ENCODE measurements around the gene MEGF11.

The MEGF11 gene

GRCh38 chr15:66238318-66238717 lies 15.2 kb downstream of the MEGF11 start:
- H3K9me3 Mint-ChIP-seq, result no peaks in the 10 kb centered on the region
- no peaks in the 10 kb centered on the region for H3K36me3 Mint-ChIP-seq (ENCODE audit: low read depth)
- no peak overlapping the region for H3K4me3 Mint-ChIP-seq
- no peaks in the 10 kb centered on the region for H3K4me1 Mint-ChIP-seq (ENCODE audit: low read depth)
- DNase-seq (ENCODE audit: low spot score), result no peak
- H3K27me3 Mint-ChIP-seq (ENCODE audit: low read depth), result peaks cover 19% of the 10 kb centered on the region
- H3K27ac Mint-ChIP-seq, result no peak overlapping the region

DNA sequence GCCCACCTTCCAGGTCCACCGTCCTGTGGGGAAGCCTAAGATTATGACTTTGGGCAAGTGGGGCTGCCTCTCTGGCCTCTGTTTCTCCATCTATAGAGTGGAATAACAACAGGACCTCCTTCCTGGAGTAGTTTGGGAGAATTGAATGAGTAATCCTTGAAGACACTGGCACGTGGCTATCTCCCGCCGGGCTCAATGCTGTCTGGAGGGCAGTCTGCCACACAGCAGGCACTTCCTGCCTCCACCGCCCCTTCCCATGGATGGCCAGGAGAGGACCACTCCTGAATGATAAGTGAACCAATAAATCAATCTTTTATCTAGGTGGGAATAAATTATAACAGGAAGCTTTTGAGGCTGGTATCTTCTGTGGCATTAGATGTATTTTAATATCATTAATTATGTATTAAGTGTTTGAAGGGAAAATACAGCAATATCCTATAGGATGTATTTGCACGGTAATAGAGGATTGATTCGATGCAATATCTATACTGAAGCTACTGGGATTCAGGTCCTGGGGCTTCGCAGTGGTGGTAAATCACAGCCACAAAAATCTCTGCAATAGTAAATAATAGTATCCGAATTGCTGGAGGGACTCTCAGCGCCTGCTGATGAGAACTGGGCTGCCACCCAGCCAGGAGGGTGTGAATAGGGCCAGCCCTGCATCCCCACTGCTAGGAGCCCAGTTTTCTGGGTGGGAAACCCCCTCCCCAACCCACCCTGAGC lies 15.9 kb downstream of the MEGF11 start:
- no peaks in the 10 kb centered on the region for H3K9me3 Mint-ChIP-seq
- no peak overlapping the region for H3K4me3 Mint-ChIP-seq
- H3K27ac Mint-ChIP-seq, result no peak overlapping the region
- no peak for DNase-seq (ENCODE audit: low spot score)
- H3K4me1 Mint-ChIP-seq (ENCODE audit: low read depth), result no peaks in the 10 kb centered on the region
- no peaks in the 10 kb centered on the region for H3K36me3 Mint-ChIP-seq (ENCODE audit: low read depth)
- H3K27me3 Mint-ChIP-seq (ENCODE audit: low read depth), result peaks cover 18% of the 10 kb centered on the region

GRCh38 chr15:66236806-66237375 lies 16.7 kb downstream of the MEGF11 start:
- no peak overlapping the region for H3K27ac Mint-ChIP-seq
- H3K36me3 Mint-ChIP-seq (ENCODE audit: low read depth), result no peaks in the 10 kb centered on the region
- H3K4me1 Mint-ChIP-seq (ENCODE audit: low read depth), result no peaks in the 10 kb centered on the region
- peaks cover 16% of the 10 kb centered on the region for H3K27me3 Mint-ChIP-seq (ENCODE audit: low read depth)
- no peaks in the 10 kb centered on the region for H3K9me3 Mint-ChIP-seq
- H3K4me3 Mint-ChIP-seq, result no peak overlapping the region
- DNase-seq (ENCODE audit: low spot score), result no peak

GRCh38 chr15:66235866-66236265 lies 17.7 kb downstream of the MEGF11 start:
- Mint-ChIP-seq H3K9me3 (no peaks in the 10 kb centered on the region), H3K4me1 (ENCODE audit: low read depth) (no peaks in the 10 kb centered on the region), H3K27ac (no peak overlapping the region), H3K36me3 (ENCODE audit: low read depth) (no peaks in the 10 kb centered on the region), H3K4me3 (no peak overlapping the region), H3K27me3 (ENCODE audit: low read depth) (peaks cover 12% of the 10 kb centered on the region)
- no peak for DNase-seq (ENCODE audit: low spot score)

GRCh38 chr15:66234798-66235197 lies 18.8 kb downstream of the MEGF11 start:
- H3K27me3 Mint-ChIP-seq (ENCODE audit: low read depth), result peaks cover 10% of the 10 kb centered on the region

GRCh38 chr15:66233487-66234415 lies 19.8 kb downstream of the MEGF11 start:
- H3K36me3 Mint-ChIP-seq (ENCODE audit: low read depth), result no peaks in the 10 kb centered on the region
- H3K27me3 Mint-ChIP-seq (ENCODE audit: low read depth), result peaks cover 12% of the 10 kb centered on the region
- no peak overlapping the region for H3K27ac Mint-ChIP-seq
- no peak for DNase-seq (ENCODE audit: low spot score)
- H3K4me3 Mint-ChIP-seq, result no peak overlapping the region
- H3K4me1 Mint-ChIP-seq (ENCODE audit: low read depth), result no peaks in the 10 kb centered on the region
- no peaks in the 10 kb centered on the region for H3K9me3 Mint-ChIP-seq

More at GRCh38 chr15:66234798-66235197, 18.8 kb downstream of the MEGF11 start:
- Mint-ChIP-seq H3K9me3 (no peaks in the 10 kb centered on the region), H3K27ac (no peak overlapping the region), H3K4me3 (no peak overlapping the region), H3K4me1 (ENCODE audit: low read depth) (no peaks in the 10 kb centered on the region), H3K36me3 (ENCODE audit: low read depth) (no peaks in the 10 kb centered on the region)
- no peak for DNase-seq (ENCODE audit: low spot score)

GRCh38 chr15:66232267-66232625 lies 21.3 kb downstream of the MEGF11 start:
- Mint-ChIP-seq H3K27me3 (ENCODE audit: low read depth) (peaks cover 10% of the 10 kb centered on the region), H3K36me3 (ENCODE audit: low read depth) (no peaks in the 10 kb centered on the region), H3K4me3 (no peak overlapping the region), H3K4me1 (ENCODE audit: low read depth) (no peaks in the 10 kb centered on the region), H3K27ac (no peak overlapping the region), H3K9me3 (no peaks in the 10 kb centered on the region)
- no peak for DNase-seq (ENCODE audit: low spot score)

- no peak overlapping the region for H3K27ac Mint-ChIP-seq
- peaks cover 10% of the 10 kb centered on the region for H3K27me3 Mint-ChIP-seq (ENCODE audit: low read depth)
- H3K4me1 Mint-ChIP-seq (ENCODE audit: low read depth), result no peaks in the 10 kb centered on the region
These were observed 21.9 kb downstream of the MEGF11 start for GRCh38 chr15:66231394-66232266.

DNA sequence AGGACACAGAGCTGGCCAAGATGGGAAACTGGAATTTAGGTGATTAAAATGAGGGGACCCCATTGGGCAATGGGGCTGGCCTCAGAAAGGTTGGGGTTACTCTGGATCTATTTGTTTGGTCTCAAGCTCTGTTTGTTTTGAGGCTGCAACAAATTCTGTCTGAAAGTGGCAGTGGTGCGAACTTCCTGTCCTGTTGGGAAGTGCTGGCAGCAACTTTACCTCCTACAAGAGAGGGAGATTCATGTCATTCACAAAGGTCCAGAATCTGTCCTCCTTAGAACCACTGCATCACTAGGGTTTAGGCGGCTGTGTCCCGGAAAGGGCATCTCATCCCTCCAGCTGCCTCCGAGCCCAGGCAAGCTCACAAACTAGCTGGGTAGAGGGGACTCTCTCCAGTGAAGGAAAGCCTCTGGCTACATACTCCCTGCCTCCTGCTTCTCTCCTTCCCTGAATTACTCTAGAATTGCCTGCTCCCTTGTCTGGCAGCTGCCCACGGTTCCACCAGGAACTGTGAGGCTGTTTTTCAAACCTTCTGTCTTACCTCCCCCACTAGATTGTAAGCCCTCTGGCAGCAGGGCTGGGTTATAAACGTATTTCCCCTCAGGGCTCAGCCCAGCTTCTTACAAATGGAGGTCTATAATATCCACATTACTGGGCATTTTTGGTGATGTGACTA lies 23.6 kb downstream of the MEGF11 start:
- Mint-ChIP-seq H3K4me3 (no peak overlapping the region), H3K36me3 (ENCODE audit: low read depth) (no peaks in the 10 kb centered on the region), H3K4me1 (ENCODE audit: low read depth) (no peaks in the 10 kb centered on the region), H3K27me3 (ENCODE audit: low read depth) (peaks cover 2% of the 10 kb centered on the region), H3K27ac (no peak overlapping the region), H3K9me3 (no peaks in the 10 kb centered on the region)
- DNase-seq (ENCODE audit: low spot score), result no peak

More at GRCh38 chr15:66231394-66232266, 21.9 kb downstream of the MEGF11 start:
- Mint-ChIP-seq H3K4me3 (no peak overlapping the region), H3K36me3 (ENCODE audit: low read depth) (no peaks in the 10 kb centered on the region), H3K9me3 (no peaks in the 10 kb centered on the region)
- DNase-seq (ENCODE audit: low spot score), result no peak

DNA sequence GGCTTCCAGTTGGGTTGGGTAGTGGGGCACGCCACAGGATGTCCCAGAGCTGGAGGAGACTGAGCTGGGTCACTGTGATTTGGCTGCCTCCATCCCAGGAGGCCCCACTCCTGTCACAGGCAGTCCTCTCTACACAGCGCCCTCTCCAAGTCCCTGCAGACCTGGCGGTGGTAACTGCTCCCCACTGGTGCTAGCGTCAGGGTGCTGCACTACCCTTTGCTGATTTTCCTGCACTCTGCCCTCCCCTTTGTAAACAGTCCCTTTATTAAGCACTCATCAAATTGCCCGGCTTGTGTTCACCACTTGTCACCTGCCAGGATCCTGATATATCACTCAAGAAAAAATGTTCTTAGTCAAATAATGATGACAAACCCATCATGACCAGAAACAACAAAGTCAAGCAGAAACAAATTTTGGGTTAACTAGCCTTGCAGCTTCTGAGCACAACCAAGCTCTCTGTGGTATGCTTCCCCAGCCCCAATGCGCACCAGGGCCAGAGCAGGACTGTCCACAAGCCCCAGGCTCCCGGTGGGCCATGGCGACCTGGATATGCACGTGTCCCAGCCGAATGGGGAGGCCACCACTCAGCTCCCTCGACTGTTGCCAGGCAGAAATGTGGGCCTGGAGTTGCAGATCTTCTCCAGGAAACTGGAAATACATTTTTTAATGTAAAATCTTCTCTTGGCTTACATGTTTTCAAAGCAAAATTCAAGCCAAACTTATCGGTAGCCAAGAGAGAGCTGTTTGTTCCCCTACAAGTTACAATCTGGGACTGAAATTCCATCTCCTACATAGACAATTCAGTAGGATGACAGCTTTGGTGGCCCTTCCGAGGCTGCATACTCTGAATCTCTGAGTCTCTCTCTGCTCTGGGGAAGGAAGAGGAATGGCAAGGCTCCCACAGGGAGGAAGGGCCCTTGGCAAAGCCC lies 24.5 kb downstream of the MEGF11 start:
- Mint-ChIP-seq H3K27me3 (ENCODE audit: low read depth) (peaks cover 2% of the 10 kb centered on the region), H3K27ac (no peak overlapping the region), H3K9me3 (no peaks in the 10 kb centered on the region), H3K4me1 (ENCODE audit: low read depth) (no peaks in the 10 kb centered on the region), H3K36me3 (ENCODE audit: low read depth) (no peaks in the 10 kb centered on the region), H3K4me3 (no peak overlapping the region)
- DNase-seq (ENCODE audit: low spot score), result no peak

DNA sequence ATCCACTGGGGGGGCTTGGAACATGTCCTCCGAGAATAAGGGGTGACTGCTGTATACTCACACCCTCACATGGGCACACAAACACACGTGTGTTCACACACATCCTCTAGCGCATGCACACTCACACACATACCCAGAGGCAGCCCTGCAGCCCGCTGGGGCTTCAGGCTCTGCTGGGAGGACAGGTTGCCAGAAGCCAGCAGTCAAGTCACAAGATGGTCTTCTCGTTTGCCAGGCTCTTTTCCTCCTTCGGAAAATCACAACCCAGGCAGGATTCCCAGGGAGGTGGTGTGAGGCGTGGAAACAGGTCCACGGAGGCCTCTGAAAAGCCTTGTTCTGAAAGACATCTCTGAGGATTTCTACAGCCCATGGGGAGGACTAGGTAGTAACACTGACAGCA lies 26.8 kb downstream of the MEGF11 start:
- Mint-ChIP-seq H3K27me3 (ENCODE audit: low read depth) (peaks cover 6% of the 10 kb centered on the region), H3K36me3 (ENCODE audit: low read depth) (no peaks in the 10 kb centered on the region), H3K4me1 (ENCODE audit: low read depth) (no peaks in the 10 kb centered on the region), H3K4me3 (no peak overlapping the region), H3K27ac (no peak overlapping the region), H3K9me3 (no peaks in the 10 kb centered on the region)
- no peak for DNase-seq (ENCODE audit: low spot score)

DNA sequence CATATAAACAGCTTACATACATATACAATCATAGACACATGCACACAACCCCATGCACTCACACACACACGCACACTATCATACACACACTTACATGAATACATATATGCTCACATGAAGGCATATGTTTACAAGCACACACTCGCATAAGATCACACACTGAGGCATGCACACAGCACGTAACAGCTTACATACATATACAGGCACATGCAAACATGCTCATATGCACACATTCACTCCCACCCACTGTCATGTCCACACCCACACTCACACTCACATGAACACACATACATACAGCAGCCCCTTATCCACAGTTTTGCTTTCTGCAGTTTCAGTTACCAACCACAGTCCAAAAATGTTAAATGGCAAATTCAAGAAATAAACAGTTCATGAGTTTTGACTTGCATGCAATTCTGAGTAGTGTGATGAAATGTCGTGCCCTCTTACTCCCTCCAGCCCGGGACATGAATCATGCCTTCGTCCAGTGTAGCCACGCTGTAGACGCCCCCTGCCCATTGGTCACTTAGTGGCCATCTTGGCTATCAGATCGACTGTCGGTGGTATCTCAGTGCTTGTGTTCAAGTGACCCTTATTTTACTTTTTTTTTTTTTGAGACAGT lies 27.8 kb downstream of the MEGF11 start:
- Mint-ChIP-seq H3K27me3 (ENCODE audit: low read depth) (peaks cover 10% of the 10 kb centered on the region), H3K4me3 (no peak overlapping the region), H3K9me3 (no peaks in the 10 kb centered on the region), H3K36me3 (ENCODE audit: low read depth) (no peaks in the 10 kb centered on the region), H3K27ac (no peak overlapping the region), H3K4me1 (ENCODE audit: low read depth) (no peaks in the 10 kb centered on the region)
- no peak for DNase-seq (ENCODE audit: low spot score)

Measured in T-helper 2 cell treated with Interferon-gamma antibody and Interleukin-4, amounts not matched to agents 5 μg/mL and 100 μg/mL, for 36 hours (primary cell).